M059J (cell line): ENCODE measurements around the gene GAGE10. TPM values are rescaled to one million over a fixed set of nuclear protein-coding genes. Genes with fewer than 3 reads are reported as not detected.
A peak's percentile ranks its signal among the peaks of the same experiment; 100 is the strongest.
"Not testable (repeated sequence)": the region's sequence is repeated elsewhere in the genome, so short reads cannot be mapped to it uniquely, and the experiment has no call there.

Experiments
- DNase-seq: peaks from one replicate; pipeline ENCODE4 v3.0.0-alpha.2; 2012; ENCODE audit warnings: low read depth
- total RNA-seq: library from RNA; depleted of rRNA; stranded (reverse); fragments of >200 nt; shearing (Covaris generic); gene quantifications from 2 replicates; pipeline ENCODE4 v1.2.3, GENCODE V29; 2014

The GAGE10 gene
- total RNA-seq, 1 experiment from 2014 or later: not detected

- no peak for DNase-seq
Observed at GRCh38 chrX:49276207-49276606, 27.2 kb upstream of the GAGE10 start.

- DNase-seq: no peak
Observed at GRCh38 chrX:49276671-49277534, 26.5 kb upstream of the GAGE10 start.

DNA sequence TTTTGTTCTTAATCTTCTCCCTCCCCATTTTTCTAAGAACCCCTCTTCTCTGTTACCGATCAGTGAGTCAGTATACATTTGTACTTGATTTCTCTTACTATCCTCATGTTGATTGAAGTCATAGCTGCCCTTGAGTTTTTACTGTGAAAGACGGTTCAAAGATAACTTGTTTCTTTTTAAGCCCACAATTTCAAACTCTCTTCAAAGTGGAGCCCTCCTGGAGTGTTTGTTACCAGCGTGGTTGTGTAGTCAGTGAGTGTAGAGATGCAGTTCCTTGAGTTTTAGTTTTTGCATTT, 26.0 kb upstream of the GAGE10 start:
- no peak for DNase-seq

DNA sequence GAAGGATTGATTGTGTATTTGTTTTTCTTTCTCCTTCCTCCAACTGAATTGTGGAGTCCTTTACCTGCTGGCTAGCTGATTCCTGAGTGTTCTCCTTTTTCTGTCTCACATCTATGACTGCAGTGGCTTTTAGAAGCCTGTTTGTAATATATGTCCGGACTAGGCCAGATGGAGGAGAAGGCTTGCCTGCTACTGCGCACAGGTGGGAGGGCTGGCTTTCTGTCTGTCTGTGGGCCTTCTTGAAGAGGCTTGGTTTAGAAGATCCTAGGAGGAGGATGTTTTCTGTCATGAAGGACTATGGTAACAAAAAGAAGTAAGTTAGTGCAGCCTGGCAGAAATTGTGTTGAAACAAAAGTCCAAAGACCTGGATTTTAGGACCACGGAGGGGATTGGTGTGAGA, 25.4 kb upstream of the GAGE10 start:
- DNase-seq: no peak

DNA sequence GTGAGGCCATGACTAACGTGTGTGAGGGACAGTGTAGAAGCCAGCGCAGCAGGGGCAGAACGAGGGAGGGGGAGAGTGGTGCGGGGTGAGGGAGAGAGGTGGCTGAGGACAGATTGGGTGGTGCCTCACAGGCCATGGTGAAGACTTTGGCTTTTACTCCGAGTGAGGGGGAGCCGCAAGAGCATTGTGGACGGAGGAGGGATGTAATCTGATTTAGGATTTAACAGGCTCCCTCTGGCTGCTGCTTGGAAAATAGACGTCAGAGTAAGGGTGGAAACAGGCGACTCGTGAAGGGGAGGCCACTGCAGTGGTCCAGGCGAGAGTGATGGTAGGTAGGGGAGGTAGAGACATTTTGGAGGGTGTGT, 20.8 kb upstream of the GAGE10 start:
- no peak for DNase-seq

GRCh38 chrX:49284212-49284611, 19.2 kb upstream of the GAGE10 start:
- DNase-seq: no peak

- no peak for DNase-seq
Observed at GRCh38 chrX:49286136-49286535, 17.3 kb upstream of the GAGE10 start.

DNA sequence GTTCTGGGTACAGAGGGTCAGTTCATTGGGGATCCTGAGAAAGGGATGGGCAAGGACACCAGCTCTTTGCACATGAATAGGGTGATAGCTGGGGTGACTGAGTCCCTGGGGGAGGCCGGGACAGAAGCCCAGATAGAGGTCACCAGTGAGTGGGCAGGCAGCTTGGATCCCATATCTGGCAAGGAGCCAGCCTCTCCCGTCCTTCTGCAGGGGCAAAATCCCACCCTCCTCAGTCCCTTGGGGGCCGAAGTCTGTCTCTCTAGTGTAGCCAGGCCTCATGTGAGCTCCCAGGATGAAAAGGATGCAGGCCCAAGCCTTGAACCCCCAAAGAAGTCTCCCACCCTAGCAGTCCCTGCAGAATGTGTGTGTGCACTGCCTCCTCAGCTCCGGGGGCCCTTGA, 16.9 kb upstream of the GAGE10 start:
- DNase-seq: no peak

GRCh38 chrX:49287665-49288064, 15.8 kb upstream of the GAGE10 start:
- no peak for DNase-seq

GRCh38 chrX:49290215-49290614, 13.2 kb upstream of the GAGE10 start:
- DNase-seq: no peak

DNA sequence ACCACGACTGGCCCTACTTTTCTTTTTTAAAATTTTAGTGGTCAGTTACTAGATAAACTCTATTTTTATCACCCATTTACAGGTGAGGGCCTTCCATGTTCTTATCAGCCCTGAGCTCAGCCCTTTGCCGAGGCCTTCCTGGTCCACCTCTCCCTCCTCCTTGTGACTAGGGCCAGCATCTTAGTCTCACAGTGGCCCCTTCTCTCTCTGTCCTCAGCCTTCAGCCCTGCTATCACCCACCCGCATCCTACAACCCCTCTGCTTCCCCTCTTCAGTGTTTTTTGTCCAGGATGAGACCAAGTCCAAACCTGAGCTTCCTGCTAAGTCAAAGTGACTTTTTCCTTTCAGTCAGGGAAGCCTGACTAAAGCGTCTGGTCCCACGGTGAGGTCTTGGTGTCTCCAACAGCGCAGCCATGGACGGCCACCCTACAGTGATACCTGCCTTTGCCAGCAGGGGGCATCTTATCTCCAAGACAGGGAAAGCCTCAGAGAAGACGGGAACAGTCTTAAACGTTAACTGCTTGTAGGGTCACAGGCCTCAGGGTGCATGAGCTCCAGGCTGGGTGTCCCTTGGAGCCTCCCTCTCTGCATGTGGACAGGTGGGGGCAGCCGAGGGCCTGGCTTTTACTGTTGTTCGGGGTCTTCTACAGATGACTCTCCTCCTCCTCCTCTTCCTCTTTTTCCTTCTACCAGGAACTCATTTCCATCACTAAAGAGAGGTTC, 11.7 kb upstream of the GAGE10 start:
- peak; percentile 53 for DNase-seq

GRCh38 chrX:49292400-49293362, 10.8 kb upstream of the GAGE10 start:
- DNase-seq: no peak

- not testable (repeated sequence) for DNase-seq
Observed at GRCh38 chrX:49299293-49299692, 4.2 kb upstream of the GAGE10 start.

GRCh38 chrX:49300703-49301102, 2.7 kb upstream of the GAGE10 start:
- DNase-seq: no peak

DNA sequence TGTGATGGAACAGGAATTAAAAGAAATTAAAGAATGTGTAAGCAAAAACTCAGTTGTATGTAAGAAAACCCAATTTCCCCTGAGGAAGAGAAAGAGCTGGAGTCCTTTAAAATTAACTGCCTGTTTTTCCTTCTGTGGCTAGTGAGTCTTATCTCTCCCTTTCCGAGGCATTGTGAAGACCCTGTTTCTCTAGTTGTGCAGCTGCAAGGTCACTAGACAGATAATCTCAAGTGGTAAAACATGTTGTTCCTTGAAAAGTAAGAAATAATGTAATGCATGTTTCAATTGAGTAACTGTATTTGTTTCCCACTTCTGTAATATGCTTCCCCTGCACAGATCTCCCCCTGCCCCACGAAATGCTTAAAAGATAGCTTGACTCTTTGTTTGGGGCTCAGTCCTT, 4.3 kb downstream of the GAGE10 start:
- not testable (repeated sequence) for DNase-seq

GRCh38 chrX:49308604-49309269, 5.3 kb downstream of the GAGE10 start:
- DNase-seq: peak; percentile 19

GRCh38 chrX:49309401-49309981, 6.0 kb downstream of the GAGE10 start:
- peak; percentile 14 for DNase-seq

DNA sequence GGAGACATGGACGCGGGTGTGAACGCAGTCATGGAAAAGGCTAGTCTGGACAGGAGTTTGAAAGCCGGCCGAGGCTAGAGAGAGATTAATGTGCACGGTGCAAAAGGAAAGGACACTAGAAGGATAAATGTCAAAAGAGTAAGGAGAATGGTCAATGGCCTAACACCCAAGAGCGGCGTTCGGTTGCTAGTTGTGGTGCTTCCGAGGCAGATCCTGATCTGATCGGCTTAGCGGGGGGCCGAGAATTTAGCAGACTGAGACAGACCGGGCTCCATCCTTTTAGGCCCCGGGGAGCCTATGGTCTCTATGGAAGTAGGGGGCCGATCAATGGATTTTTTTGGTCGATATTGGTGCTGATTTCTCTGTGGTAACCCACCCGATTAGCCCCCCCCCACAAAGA, 6.9 kb downstream of the GAGE10 start:
- no peak for DNase-seq

GRCh38 chrX:49312176-49312575, 8.7 kb downstream of the GAGE10 start:
- no peak for DNase-seq

DNA sequence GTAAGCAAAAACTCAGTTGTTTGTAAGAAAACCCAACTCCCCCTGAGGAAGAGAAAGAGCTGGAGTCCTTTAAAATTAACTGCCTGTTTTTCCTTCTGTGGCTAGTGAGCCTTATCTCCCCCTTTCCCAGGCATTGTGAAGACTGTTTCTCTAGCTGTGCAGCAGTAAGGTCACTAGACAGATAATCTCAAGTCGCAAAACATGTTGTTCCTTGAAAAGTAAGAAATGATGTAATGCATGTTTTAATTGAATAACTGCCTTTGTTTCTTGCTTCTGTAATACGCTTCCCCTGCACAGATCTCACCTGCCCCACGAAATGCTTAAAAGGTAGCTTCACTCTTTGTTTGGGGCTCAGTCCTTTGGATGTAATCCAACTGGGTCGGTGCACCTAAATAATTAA, 12.6 kb downstream of the GAGE10 start:
- DNase-seq: no peak

- not testable (repeated sequence) for DNase-seq
Observed at GRCh38 chrX:49321737-49322136, 18.3 kb downstream of the GAGE10 start, which contains the start of gene GAGE12J. GAGE12J (plus strand) TSS chrX:49322037; CDS start chrX:49323194, 1,157 bp downstream.
